GM19193 (cell line): ENCODE measurements around the gene FGF2.

Source experiments
- POLR2A ChIP-seq: IDR thresholded peaks from 4 replicates; pipeline ENCODE4 v1.6.1; 2011; ENCODE audit not compliant: insufficient read depth, insufficient read length; ENCODE audit errors: extremely low read depth

Gene FGF2

DNA sequence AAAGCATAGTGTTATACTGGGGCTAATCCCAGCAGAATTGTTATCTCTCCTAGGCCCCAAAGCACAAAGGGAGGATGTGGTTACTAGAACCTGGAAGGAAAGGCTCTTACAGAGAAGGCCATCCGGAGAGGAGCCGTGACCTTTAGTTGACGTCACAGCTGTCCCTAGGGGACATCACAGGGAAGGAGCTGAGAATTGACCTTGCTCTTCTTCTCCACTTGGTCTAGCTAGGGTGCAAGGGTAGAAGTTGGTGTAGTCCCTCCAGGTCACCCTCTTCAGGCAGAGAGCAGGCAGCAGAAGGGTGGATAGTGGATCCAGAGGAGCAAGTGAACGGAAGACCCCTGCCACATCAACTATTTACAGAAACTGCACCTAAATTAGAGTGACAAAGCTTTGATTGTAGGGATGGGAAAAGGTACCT lies 22.8 kb upstream of the FGF2 start:
- no peak for TF ChIP-seq POLR2A

DNA sequence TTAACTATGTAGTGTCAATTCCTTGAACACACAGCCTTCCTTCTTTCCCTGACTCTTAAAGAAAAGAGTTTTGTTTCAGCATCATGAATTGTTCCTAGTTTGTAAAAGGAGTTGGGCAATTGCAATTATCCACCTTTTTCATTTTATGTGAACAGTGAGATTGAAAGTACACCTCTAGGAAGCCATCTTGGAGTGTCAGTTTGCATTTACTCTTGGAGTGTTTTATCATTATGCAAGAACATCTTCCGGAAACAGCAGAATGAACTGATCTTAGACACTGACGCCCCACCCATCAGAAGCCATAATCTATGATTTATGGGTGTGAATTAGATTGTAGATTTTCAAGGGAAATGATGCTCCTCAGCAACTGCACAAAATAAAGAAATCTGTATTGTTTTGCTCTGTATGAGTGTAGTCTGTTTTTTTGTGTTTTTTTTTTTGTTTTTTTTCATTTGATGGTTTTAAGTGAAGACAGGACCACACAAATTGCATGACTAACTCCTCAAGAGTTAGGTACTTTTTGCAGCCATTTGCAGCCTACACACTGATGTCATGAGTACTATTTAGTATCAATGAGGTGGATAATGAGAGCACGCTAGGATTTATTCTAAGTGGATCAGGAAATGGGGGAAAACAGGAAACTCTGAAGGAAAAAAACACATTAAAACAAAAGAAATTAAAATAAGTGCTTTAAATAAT lies 19.5 kb upstream of the FGF2 start:
- TF ChIP-seq POLR2A, result no peak

DNA sequence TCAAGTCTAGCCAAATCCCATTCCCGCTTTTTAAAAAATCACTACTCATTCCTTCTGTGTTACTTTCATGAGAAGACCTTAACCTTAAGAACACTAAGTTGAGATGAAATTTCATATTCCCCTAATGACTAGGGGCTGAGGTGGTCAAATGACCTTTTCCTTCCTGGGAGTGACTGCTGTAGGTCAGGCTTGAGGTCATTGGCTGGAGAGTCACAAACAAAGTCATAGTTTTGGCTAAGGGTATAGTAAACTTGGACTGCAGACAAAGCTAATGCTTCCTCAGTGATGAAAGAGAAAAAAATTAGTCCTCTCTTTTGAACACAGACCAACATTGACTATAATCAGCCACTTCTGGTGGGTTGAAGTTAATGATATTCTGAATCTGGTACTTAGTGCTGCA lies 16.0 kb upstream of the FGF2 start:
- TF ChIP-seq POLR2A, result no peak

DNA sequence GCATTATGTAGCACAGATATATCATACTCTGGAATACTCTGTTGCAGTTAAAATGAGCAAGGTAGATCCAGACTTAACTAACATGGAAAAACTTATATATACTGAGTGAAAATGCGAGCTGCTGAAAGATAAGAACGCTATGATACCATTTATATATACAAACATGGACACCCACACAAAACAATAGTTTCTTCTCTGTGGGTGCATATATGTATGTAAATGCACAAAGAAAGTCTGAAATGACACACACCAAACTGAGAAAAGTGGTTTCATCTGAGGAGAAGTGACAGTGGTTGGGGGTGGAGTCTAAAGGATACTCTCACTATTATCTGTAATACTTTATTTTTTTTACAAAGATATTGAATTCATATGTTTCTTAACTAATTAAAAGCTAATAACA lies 12.2 kb upstream of the FGF2 start:
- TF ChIP-seq POLR2A, result no peak

DNA sequence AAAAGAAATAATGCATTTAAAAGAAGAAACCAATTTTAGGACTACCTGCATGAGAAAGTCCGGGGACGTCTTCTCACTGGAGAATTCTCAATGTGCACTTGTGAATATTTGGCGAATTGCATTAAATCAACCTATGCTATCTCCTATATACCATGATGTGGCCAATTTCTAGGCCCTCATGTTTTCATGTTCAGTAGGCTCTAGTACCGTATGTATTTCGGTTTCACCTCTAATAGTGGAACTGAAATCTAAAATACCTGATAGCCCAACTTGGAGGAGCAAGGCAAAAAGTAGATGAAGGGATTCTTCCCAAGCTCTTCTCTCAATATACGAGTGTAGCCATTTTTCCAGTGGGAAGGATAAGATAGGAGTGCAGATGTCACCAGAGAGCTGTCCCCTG lies 11.4 kb upstream of the FGF2 start:
- no peak for TF ChIP-seq POLR2A

DNA sequence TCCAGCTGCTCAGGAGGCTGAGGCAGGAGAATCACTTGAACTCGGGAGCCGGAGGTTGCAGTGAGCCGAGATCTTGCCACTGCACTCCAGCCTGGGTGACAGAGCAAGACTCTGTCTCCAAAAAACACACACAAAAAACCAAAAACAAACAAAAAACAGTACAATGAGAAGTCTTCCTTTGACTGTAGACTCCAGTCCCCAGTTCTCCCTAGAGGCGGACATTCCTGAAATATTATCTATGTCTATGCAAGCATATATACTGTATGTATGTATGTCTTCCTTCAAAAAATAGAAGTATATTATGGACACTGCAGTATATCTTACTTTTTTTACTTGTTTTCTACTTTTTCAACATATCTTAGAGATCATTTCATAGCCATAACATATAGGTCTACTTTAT lies 10.2 kb upstream of the FGF2 start:
- TF ChIP-seq POLR2A, result no peak

DNA sequence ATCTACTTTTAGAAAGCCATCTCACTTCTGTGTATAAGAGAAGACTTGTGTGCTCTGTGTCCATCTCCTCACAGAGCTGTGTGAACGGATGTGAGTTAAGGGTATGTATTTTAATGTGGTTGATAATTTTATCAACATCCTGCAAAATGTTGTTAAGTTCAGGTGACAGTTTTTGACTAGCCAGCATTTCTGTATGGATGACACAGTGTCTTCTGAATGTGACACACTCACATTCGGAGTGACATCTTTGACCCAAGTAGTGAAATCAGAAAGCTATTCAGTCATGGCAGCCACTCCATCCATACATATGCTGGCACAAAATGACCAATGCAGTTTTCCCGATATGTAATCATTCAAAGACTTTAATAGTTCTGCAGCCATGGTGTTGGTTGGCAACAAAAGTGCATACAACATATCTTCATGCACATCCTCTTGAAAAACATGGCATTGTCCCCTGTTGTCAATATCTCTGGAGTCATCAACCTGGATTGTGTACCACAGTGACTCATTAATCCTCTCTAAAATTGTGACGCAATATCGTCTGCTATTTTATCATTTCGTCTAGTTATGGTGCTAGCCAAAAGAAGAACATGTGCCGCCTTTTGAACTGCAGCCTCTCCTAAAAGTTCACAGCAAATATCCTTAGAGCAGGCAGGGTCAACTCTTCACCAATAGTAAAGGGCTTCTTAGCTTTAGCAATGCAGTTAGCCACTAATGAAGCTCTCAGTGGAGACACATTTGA lies 6.8 kb upstream of the FGF2 start:
- TF ChIP-seq POLR2A, result no peak

DNA sequence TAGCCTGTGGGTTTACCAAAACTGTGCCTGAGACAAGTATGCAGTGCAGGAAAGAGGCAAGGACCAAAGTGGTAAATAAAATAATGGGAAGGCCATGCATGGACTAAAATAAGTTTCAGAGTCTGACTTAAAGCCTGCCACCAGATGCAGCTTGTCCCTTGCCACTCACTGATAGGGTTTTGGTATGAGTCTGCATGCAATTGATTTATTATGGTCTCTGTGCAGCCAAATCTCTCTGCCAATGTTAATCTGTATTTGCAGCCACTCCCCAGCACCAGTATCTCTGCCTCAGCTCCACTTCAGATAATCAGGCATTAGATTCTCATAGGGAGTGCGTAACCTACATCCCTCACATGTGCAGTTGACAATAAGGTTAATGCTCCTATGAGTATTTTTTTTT lies 5.5 kb upstream of the FGF2 start:
- TF ChIP-seq POLR2A, result no peak

DNA sequence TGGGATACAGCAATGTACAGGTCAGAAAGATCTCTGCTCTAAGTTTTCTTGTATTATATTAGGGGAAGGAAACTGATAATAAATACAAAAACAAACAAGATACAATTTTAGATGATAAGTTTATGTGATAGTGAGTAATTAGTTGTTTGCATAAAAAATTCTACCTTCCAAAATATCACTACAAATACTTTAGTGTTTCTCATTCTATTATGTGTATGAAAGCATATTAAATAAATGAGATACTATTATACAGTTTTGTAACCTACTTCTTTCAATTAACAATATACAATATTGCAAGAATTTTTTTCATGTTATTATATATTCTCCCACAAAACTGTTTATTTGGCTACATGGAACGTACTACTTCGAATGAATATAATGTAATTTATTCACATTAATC lies 4.2 kb upstream of the FGF2 start:
- TF ChIP-seq POLR2A, result no peak

DNA sequence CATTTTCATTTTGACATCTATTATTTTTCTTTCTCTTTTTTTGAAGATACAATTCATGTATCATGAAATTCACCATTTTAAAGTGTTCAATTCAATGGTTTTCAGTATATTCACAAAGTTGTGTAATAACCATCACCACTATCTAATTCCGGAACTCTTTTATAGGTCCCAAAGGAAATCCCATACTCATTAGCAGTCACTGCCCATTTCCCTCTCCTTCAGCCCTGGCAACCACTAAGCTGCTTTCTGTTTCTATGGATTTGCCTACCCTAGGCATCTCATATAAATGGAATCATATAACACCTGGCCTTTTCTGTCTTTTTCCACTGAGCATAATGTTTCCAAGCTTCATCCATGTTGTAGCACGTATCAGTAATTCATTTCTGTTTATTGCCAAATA lies 3.2 kb upstream of the FGF2 start:
- no peak for TF ChIP-seq POLR2A

DNA sequence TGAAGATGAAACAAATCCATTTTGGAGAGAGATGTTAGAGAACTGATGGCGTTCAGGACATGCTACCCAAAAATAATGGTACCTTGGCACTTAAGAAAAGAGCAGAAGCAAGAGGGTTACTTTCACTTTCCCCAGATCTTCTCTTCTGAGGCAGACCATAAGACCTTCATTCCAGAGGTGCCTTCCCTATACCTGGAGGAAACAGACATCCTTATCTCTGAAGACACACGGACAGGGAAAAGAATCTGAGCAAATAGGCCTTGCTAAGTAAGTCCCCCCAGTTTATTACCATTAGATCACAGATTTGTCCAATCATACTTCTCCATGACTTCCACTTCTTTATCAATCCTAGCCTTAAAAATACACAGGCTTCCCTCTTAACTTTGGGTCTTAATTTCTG lies 2.0 kb upstream of the FGF2 start:
- no peak for TF ChIP-seq POLR2A

DNA sequence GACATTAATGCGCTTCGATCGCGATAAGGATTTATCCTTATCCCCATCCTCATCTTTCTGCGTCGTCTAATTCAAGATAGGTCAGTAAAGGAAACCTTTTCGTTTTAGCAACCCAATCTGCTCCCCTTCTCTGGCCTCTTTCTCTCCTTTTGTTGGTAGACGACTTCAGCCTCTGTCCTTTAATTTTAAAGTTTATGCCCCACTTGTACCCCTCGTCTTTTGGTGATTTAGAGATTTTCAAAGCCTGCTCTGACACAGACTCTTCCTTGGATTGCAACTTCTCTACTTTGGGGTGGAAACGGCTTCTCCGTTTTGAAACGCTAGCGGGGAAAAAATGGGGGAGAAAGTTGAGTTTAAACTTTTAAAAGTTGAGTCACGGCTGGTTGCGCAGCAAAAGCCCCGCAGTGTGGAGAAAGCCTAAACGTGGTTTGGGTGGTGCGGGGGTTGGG lies 528 bp upstream of the FGF2 start:
- no peak for TF ChIP-seq POLR2A

DNA sequence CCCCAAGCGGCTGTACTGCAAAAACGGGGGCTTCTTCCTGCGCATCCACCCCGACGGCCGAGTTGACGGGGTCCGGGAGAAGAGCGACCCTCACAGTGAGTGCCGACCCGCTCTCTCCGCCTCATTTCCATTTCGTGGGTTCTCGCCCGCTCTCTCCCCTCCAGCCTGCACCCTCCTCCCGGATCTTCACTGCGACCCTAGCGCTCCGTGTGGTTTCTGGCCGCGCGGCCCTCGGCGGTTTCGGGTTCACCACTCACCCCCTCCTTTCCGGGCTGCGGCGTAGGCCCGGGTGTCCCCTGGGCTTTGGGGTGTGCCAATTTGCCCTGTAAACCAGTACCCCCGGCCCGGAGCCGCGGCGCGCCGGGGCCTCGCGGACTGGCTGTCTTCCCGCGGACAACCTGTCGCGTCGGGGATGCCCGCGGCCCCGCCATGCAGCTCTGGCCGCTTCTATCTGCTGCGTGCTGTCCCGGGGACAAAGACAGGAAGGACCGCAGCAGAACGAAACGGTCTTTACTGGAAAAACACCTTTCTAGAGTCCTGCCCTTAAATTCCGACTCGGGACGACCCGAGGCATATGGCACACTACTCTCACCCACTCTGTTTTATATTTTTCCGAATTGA lies 737 bp downstream of the FGF2 start:
- TF ChIP-seq POLR2A, result no peak

DNA sequence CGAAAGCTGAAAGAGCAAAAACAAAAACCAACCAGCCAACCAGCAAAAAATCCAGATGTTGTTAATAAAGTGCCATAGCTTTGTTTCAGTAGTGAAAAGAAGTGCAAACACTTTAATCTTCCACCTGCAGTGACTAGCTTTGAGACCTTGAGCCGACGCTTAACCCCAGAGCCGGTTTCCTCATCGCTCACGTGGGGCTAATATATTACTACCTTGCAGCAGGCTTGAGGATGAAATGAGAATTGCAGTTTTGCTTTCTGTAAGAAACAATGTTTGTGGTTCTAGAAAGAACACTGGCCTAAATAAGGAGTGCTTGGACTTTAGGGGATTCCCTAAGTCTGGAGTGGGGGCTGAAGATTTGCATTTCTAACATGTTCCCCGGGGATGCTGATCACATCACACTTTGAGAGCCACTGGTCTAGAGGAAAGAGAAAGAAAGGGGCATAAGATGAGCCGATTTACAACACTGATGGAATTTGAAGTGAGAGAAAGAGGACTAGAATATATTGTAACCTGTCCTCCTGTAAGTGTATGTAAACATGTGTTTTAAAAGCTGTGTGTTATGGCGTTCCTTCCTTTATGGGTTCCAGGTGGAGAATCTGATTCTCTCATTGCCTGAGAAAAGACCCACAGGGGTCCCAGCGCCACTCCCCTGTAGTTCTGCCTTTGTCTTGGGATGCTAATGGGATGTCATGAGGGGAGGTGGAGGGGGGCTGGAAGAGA lies 1.4 kb downstream of the FGF2 start:
- no peak for TF ChIP-seq POLR2A

DNA sequence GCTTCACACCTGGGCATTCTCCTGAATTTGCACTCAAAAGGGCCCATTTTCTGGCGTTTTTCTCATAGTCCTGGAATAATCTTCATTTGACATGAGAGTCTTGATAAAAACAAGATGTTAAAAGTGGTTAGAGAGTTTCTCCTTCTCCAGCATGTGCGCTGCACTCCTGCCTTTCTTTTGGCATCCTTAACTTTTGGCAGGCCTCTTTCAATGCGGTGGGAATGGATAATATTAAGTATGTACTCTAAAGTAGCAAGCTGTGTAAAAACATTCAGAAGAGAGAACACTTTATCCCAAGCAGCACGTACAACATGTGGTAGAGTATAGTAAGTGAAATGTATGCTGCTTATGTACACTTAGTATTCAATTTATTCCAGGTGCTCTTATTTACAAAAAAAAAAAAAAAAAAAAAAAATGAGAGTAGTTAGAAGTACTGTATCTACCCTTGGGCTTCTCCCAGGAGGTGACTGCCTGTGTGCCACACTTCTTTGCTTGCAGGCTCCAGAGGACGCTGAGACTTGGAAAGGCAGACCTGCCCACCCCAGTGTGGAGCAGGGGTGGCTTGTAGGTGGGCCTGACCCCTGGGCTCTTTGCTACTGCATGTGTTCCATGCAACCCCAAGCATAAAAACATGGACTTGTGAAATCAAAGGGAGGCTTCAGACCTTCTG lies 3.9 kb downstream of the FGF2 start:
- no peak for TF ChIP-seq POLR2A

DNA sequence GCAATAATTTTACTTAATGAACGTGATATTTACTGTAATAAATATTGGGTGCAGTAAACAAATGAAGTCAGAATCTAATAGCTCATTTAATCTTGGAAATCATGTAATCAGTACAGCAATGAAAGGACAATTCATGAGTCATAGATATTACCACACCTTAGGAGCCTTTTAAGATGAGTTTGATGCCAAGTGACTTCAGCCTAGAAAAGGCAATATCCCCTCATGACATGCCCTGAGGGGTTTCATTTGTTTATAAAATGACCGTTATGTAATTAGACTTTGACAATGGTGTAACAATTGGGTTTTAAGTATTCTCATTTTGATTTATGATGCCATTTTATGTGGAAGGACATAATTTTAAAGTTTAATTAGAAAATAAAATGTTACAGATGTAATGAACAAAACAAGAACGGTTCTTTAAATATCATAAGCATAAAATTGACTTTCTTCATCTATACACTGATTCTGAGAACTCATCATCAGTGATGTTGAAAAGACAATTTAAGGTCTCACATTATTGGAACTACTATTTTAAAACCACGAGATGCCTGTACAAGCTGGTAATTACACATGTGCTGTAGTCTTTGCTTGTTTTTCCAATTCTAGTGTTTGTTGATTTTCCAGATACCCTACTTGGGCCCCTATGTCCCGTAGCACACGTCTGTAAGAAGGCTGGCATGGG lies 5.0 kb downstream of the FGF2 start:
- no peak for TF ChIP-seq POLR2A
